Fibroblast of pulmonary artery (primary cell): Measurements from ENCODE around the gene SLC16A7.

Source experiments
- DNase-seq: peaks from one replicate; pipeline ENCODE4 v3.0.0-alpha.2; 2010; ENCODE audit warnings: low read depth
- H3K4me3 ChIP-seq: replicated peaks from 2 replicates; pipeline ENCODE4 v1.5.1; 2011; ENCODE audit warnings: low read depth, mild to moderate bottlenecking, control low read depth, low read length, moderate library complexity
- TF ChIP-seq, protein P1 (sequence below): IDR thresholded peaks from 2 replicates; pipeline ENCODE4 v1.5.1; 2011; ENCODE audit warnings: mild to moderate bottlenecking, control low read depth, low read length, inconsistent platforms; ENCODE audit errors: missing control alignments

SLC16A7 gene

GRCh38 chr12:59636945-59637691 is 41.3 kb downstream of the SLC16A7 start:
- DNase-seq: no peak
- TF ChIP-seq, protein P1, sequence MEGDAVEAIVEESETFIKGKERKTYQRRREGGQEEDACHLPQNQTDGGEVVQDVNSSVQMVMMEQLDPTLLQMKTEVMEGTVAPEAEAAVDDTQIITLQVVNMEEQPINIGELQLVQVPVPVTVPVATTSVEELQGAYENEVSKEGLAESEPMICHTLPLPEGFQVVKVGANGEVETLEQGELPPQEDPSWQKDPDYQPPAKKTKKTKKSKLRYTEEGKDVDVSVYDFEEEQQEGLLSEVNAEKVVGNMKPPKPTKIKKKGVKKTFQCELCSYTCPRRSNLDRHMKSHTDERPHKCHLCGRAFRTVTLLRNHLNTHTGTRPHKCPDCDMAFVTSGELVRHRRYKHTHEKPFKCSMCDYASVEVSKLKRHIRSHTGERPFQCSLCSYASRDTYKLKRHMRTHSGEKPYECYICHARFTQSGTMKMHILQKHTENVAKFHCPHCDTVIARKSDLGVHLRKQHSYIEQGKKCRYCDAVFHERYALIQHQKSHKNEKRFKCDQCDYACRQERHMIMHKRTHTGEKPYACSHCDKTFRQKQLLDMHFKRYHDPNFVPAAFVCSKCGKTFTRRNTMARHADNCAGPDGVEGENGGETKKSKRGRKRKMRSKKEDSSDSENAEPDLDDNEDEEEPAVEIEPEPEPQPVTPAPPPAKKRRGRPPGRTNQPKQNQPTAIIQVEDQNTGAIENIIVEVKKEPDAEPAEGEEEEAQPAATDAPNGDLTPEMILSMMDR: no peak

GRCh38 chr12:59637692-59638070 is 41.9 kb downstream of the SLC16A7 start:
- no peak overlapping the region for H3K4me3 ChIP-seq
- TF ChIP-seq, protein P1: no peak
- DNase-seq: no peak

More at GRCh38 chr12:59636945-59637691, 41.3 kb downstream of the SLC16A7 start:
- H3K4me3 ChIP-seq: no peak overlapping the region

DNA sequence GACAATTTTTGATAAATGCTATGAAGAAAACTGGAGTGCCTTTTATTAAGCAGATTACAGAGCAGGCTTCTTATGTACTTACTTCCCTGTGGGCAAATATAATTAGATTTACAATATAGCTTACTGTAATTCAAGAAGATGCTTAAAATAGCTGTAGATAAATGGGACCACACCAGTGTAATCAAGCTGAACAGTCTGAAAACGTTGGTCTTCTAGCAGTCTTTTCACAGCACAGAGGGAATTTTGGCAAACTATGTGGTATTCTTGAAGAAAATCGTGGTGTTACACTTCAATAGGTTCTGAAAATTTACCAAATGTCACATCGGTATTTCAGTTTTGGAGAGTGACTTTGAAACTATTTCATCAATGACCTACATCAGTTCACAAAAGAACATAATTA is 47.7 kb downstream of the SLC16A7 start:
- TF ChIP-seq, protein P1: no peak
- H3K4me3 ChIP-seq: no peak overlapping the region
- DNase-seq: no peak

- no peak for DNase-seq
- H3K4me3 ChIP-seq: no peak overlapping the region
- TF ChIP-seq, protein P1: no peak
Measured at GRCh38 chr12:59645242-59645641, 49.4 kb downstream of the SLC16A7 start.

DNA sequence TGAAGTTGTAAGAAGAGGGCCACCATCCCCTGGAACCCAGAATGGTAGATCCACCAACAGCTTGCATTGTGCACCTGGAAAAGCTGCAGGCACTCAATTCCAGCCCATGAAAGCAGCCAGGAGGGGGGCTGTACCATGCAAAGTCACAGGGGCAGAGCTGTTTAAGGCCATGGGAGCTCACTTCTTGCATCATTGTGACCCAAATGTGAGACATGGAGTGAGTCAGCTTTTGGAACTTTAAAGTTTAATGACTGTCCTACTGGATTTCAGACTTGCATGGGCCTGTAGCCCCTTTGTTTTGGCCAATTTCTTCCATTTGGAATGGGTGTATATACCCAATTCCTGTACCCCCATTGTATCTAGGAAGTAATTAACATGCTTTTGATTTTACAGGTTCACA is 50.8 kb downstream of the SLC16A7 start:
- no peak for DNase-seq
- TF ChIP-seq, protein P1: no peak
- no peak overlapping the region for H3K4me3 ChIP-seq

DNA sequence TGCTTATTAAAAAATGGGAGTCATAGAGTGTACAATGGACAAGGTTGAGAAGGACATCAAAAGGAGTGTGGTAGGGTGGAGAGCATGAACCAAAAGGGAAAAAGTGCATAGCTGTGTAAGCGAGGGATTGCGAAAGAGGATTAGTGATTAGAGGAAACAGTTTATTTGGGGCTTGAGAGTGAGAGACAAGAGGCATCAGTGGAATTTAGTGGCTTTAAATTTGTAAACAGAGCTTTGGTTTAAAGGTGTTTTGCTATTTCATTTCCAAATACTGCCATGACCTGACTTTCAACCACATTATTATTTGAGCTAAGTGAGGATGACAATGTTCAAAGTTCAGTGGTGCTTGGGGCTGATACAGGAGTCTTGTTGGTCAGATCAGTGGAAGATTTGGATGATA is 53.4 kb downstream of the SLC16A7 start:
- no peak overlapping the region for H3K4me3 ChIP-seq
- no peak for DNase-seq
- TF ChIP-seq, protein P1: no peak
